HEK293 (cell line): ENCODE data around the gene CFAP69.

Experiments used
- CTCF ChIA-PET: fragments of 350-600 bp; formaldehyde crosslinking; extraction: SDS; loops from one replicate; lab custom pipeline; 2021; ENCODE audit warnings: antibody characterized with exemption; lab: Yijun Ruan, JAX
- POLR2A ChIA-PET: fragments of 300-600 bp; formaldehyde crosslinking; extraction: SDS; loops from one replicate; lab custom pipeline; 2020; ENCODE audit warnings: antibody characterized with exemption, inconsistent platforms; lab: Yijun Ruan, JAX
- H3K27ac ChIP-seq: fragments of 200-500 bp; sonication (Bioruptor generic); 2 replicates; pipeline ENCODE4 v1.5.1; 2014; ENCODE audit warnings: low read depth, low read length, control low read depth, inconsistent platforms; ENCODE audit errors: extremely low read depth
- H3K36me3 ChIP-seq, 2 experiments: fragments of 200-500 bp in 1 of 2; sonication (Bioruptor generic) in 1 of 2; 1 replicate in 1 of 2; 2 replicates in 1 of 2; pipeline ENCODE4 v1.5.1; 2014 to 2017; ENCODE audit warnings: inconsistent platforms in 2 of 2, low read length in 2 of 2; ENCODE audit not compliant: control insufficient read depth in 2 of 2, insufficient read depth in 1 of 2
- H3K4me1 ChIP-seq: fragments of 200-500 bp; sonication (Bioruptor generic); 2 replicates; pipeline ENCODE4 v1.5.1; 2014; ENCODE audit warnings: mild to moderate bottlenecking, low read length, inconsistent platforms; ENCODE audit not compliant: control insufficient read depth, insufficient read depth
- H3K4me3 ChIP-seq: 2 replicates; pipeline ENCODE4 v1.5.1; 2011; ENCODE audit warnings: low read depth, mild to moderate bottlenecking, control low read depth, low read length, moderate library complexity
- H3K9me3 ChIP-seq: fragments of 200-500 bp; sonication (Bioruptor generic); 2 replicates; pipeline ENCODE4 v1.5.1; 2014; ENCODE audit warnings: low read depth, low read length, inconsistent platforms; ENCODE audit not compliant: control insufficient read depth, insufficient read depth
- ATF2 ChIP-seq: fragments of 450-650 bp; formaldehyde crosslinking; IDR thresholded peaks from 2 replicates; pipeline ENCODE4 v1.5.1; 2016; ENCODE audit warnings: missing biosample characterization, missing genetic modification characterization, low read depth
- BCL11B ChIP-seq: fragments of 450-650 bp; formaldehyde crosslinking; IDR thresholded peaks from 2 replicates; pipeline ENCODE4 v1.5.1; 2016; ENCODE audit warnings: low read depth, missing biosample characterization, missing genetic modification characterization
- FEZF1 ChIP-seq: fragments of 450-650 bp; formaldehyde crosslinking; IDR thresholded peaks from 2 replicates; pipeline ENCODE4 v1.5.1; 2016; ENCODE audit warnings: missing biosample characterization, missing genetic modification characterization
- HOXA7 ChIP-seq: sonication (generic); formaldehyde crosslinking; IDR thresholded peaks from 2 replicates; pipeline ENCODE4 v1.8.1; 2022; ENCODE audit warnings: missing genetic modification reagents, borderline replicate concordance
- HOXC10 ChIP-seq: sonication (generic); formaldehyde crosslinking; IDR thresholded peaks from 2 replicates; pipeline ENCODE4 v1.8.1; 2023; ENCODE audit warnings: mild to moderate bottlenecking, missing genetic modification reagents
- IKZF3 ChIP-seq: fragments of 450-650 bp; IDR thresholded peaks from 2 replicates; pipeline ENCODE4 v1.5.0; 2018; ENCODE audit warnings: missing biosample characterization, mild to moderate bottlenecking, missing genetic modification characterization, moderate library complexity
- OSR2 ChIP-seq: fragments of 450-650 bp; formaldehyde crosslinking; IDR thresholded peaks from 2 replicates; pipeline ENCODE4 v1.5.1; 2016; ENCODE audit warnings: missing biosample characterization, missing genetic modification characterization
- PRDM6 ChIP-seq: fragments of 450-650 bp; formaldehyde crosslinking; IDR thresholded peaks from 2 replicates; pipeline ENCODE4 v1.5.1; 2017; ENCODE audit warnings: missing biosample characterization, missing genetic modification characterization
- SCRT1 ChIP-seq: fragments of 450-650 bp; formaldehyde crosslinking; IDR thresholded peaks from 2 replicates; pipeline ENCODE4 v1.5.1; 2016; ENCODE audit warnings: missing biosample characterization, missing genetic modification characterization, borderline replicate concordance
- TRIM28 ChIP-seq: IDR thresholded peaks from 2 replicates; pipeline ENCODE4 v1.6.1; 2011; ENCODE audit warnings: low read length, control low read depth, borderline replicate concordance
- ZEB2 ChIP-seq: fragments of 450-650 bp; formaldehyde crosslinking; IDR thresholded peaks from 2 replicates; pipeline ENCODE4 v1.5.1; 2016; ENCODE audit warnings: missing biosample characterization, missing genetic modification characterization
- ZNF202 ChIP-seq: fragments of 450-650 bp; formaldehyde crosslinking; IDR thresholded peaks from 2 replicates; pipeline ENCODE4 v1.5.1; 2016; ENCODE audit warnings: missing biosample characterization, missing genetic modification characterization, borderline replicate concordance
- ZNF239 ChIP-seq: fragments of 450-650 bp; formaldehyde crosslinking; IDR thresholded peaks from 2 replicates; pipeline ENCODE4 v1.5.1; 2016; ENCODE audit warnings: missing biosample characterization, missing genetic modification characterization
- ZNF510 ChIP-seq: fragments of 450-650 bp; formaldehyde crosslinking; IDR thresholded peaks from 2 replicates; pipeline ENCODE4 v1.5.1; 2018; ENCODE audit warnings: mild to moderate bottlenecking, missing genetic modification characterization, missing biosample characterization; ENCODE audit not compliant: insufficient replicate concordance
- ZNF580 ChIP-seq: fragments of 450-650 bp; formaldehyde crosslinking; IDR thresholded peaks from 2 replicates; pipeline ENCODE4 v1.5.1; 2016; ENCODE audit warnings: missing biosample characterization, missing genetic modification characterization
- ZNF624 ChIP-seq: fragments of 450-650 bp; formaldehyde crosslinking; IDR thresholded peaks from 2 replicates; pipeline ENCODE4 v1.5.1; 2017; ENCODE audit warnings: missing biosample characterization, missing genetic modification characterization
- ZNF626 ChIP-seq: fragments of 450-650 bp; sonication (Bioruptor Pico); formaldehyde crosslinking; IDR thresholded peaks from 2 replicates; pipeline ENCODE4 v1.5.1; 2018; ENCODE audit warnings: missing biosample characterization, missing genetic modification characterization, inconsistent platforms
- ZNF701 ChIP-seq: fragments of 450-650 bp; formaldehyde crosslinking; IDR thresholded peaks from 2 replicates; pipeline ENCODE4 v1.5.1; 2016; ENCODE audit warnings: missing biosample characterization, missing genetic modification characterization
- ZNF707 ChIP-seq: fragments of 450-650 bp; formaldehyde crosslinking; IDR thresholded peaks from 2 replicates; pipeline ENCODE4 v1.5.1; 2016; ENCODE audit warnings: missing biosample characterization, missing genetic modification characterization
- ZNF830 ChIP-seq: fragments of 450-650 bp; IDR thresholded peaks from 2 replicates; pipeline ENCODE4 v1.5.0; 2018; ENCODE audit warnings: missing biosample characterization, missing genetic modification characterization, low read depth, mild to moderate bottlenecking, moderate library complexity
- ZNF843 ChIP-seq: fragments of 450-650 bp; formaldehyde crosslinking; IDR thresholded peaks from 2 replicates; pipeline ENCODE4 v1.5.1; 2016; ENCODE audit warnings: missing biosample characterization, missing genetic modification characterization

CFAP69 gene

GRCh38 chr7:90230834-90231233 is 14.1 kb upstream of the CFAP69 start:
- no peak overlapping the region for H3K27ac ChIP-seq
- CTCF ChIA-PET, result no interaction called here
- POLR2A ChIA-PET, result interaction anchor here (1.0 kb wide), 1 partner anchor 19 kb away, joined by 3 read pairs; the partner anchor contains the start of gene STEAP2

GRCh38 chr7:90231304-90231703 is 13.7 kb upstream of the CFAP69 start:
- TF ChIP-seq ATF2, result no peak
- TF ChIP-seq ZNF510, result no peak
- no peak for TF ChIP-seq ZNF202
- no peak for TF ChIP-seq TRIM28
- Histone ChIP-seq H3K4me1 (no peaks in the 10 kb centered on the region), H3K36me3 (no peaks in the 10 kb centered on the region; a peak in 1 of 3 replicates), H3K27ac (no peak overlapping the region), H3K9me3 (no peaks in the 10 kb centered on the region), H3K4me3 (no peak overlapping the region)
- ChIA-PET CTCF (no interaction called here), POLR2A (interaction anchor here (1.0 kb wide), 1 partner anchor 19 kb away, joined by 3 read pairs; the partner anchor contains the start of gene STEAP2)

More at GRCh38 chr7:90230834-90231233, 14.1 kb upstream of the CFAP69 start:
- no peak overlapping the region for H3K4me3 ChIP-seq
- H3K9me3 ChIP-seq, result no peaks in the 10 kb centered on the region
- TF ChIP-seq SCRT1 (no peak), HOXA7 (no peak), ZNF707 (tag by site-specific recombination) (no peak), ZNF701 (tag by site-specific recombination) (no peak), ZNF624 (tag by site-specific recombination) (no peak), ATF2 (0 out of 2 replicates have a peak, but pooled peaks have one; percentile 42), ZNF830 (tag by site-specific recombination) (no peak)
- TF ChIP-seq, all 188 proteins: peak for 1
- H3K36me3 ChIP-seq, result no peaks in the 10 kb centered on the region; a peak in 1 of 3 replicates
- no peaks in the 10 kb centered on the region for H3K4me1 ChIP-seq

GRCh38 chr7:90232430-90232829 is 12.5 kb upstream of the CFAP69 start:
- no peak overlapping the region for H3K4me3 ChIP-seq
- H3K27ac ChIP-seq, result no peak overlapping the region
- no peaks in the 10 kb centered on the region for H3K9me3 ChIP-seq
- no peaks in the 10 kb centered on the region for H3K4me1 ChIP-seq
- ChIA-PET POLR2A (no interaction called here), CTCF (no interaction called here)
- no peaks in the 10 kb centered on the region; a peak in 1 of 3 replicates for H3K36me3 ChIP-seq
- peak; percentile 71 for TF ChIP-seq ZNF843 (tag by site-specific recombination)
- no peak for TF ChIP-seq ZNF626 (tag by site-specific recombination)
- peak; percentile 95 for TF ChIP-seq PRDM6 (tag by site-specific recombination)
- peak; percentile 51 for TF ChIP-seq OSR2 (tag by site-specific recombination)
- TF ChIP-seq FEZF1 (tag by site-specific recombination), result peak; percentile 54
- TF ChIP-seq ZEB2 (tag by site-specific recombination), result 0 out of 2 replicates have a peak, but pooled peaks have one; percentile 28
- TF ChIP-seq ZNF239 (tag by site-specific recombination), result no peak
- TF ChIP-seq HOXC10 (CRISPR knock-in tag), result no peak
- 0 out of 2 replicates have a peak, but pooled peaks have one; percentile 16 for TF ChIP-seq SCRT1
- TF ChIP-seq BCL11B (tag by site-specific recombination), result peak; percentile 57; the same call in 1 of the 2 replicates
- TF ChIP-seq ZNF580 (tag by site-specific recombination), result 0 out of 2 replicates have a peak, but pooled peaks have one; percentile 48
- peak; percentile 46; the same call in 1 of the 2 replicates for TF ChIP-seq IKZF3 (tag by site-specific recombination)
- TF ChIP-seq, all 188 proteins: peak for 9
